ENCODE results near the gene RMC1. TPM values are rescaled to one million over a fixed set of nuclear protein-coding genes. Genes with fewer than 3 reads are reported as not detected.

Gene RMC1
- total RNA-seq, 4 donors from 2014 or later: 19.7 to 30.6 (median 23.8) TPM

DNA sequence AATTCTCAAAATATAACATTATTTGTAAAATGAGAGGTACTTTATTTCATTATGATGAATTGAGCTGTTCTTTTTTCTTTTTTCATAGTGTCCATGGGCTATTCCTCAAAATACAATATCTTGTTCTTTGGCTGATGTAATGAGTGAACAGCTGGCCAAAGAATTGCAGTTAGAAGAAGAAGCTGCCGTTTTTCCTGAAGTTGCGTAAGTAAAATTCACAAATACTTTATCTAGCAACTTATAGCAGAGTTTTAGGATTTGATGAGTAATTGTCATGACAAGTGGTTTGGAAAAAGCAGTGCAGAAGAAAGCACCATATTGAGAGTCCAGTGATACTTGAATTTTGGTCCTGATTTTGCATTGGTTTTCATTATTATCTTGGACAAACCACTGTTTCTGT lies 40.4 kb upstream of the RMC1 start:
- TF ChIP-seq, protein P1, sequence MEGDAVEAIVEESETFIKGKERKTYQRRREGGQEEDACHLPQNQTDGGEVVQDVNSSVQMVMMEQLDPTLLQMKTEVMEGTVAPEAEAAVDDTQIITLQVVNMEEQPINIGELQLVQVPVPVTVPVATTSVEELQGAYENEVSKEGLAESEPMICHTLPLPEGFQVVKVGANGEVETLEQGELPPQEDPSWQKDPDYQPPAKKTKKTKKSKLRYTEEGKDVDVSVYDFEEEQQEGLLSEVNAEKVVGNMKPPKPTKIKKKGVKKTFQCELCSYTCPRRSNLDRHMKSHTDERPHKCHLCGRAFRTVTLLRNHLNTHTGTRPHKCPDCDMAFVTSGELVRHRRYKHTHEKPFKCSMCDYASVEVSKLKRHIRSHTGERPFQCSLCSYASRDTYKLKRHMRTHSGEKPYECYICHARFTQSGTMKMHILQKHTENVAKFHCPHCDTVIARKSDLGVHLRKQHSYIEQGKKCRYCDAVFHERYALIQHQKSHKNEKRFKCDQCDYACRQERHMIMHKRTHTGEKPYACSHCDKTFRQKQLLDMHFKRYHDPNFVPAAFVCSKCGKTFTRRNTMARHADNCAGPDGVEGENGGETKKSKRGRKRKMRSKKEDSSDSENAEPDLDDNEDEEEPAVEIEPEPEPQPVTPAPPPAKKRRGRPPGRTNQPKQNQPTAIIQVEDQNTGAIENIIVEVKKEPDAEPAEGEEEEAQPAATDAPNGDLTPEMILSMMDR (IDR thresholded peaks at IDR 0.05): no peak
- ATAC-seq (ENCODE audit: low FRiP score): no peak
- no peak for DNase-seq (ENCODE audit: low spot score)

DNA sequence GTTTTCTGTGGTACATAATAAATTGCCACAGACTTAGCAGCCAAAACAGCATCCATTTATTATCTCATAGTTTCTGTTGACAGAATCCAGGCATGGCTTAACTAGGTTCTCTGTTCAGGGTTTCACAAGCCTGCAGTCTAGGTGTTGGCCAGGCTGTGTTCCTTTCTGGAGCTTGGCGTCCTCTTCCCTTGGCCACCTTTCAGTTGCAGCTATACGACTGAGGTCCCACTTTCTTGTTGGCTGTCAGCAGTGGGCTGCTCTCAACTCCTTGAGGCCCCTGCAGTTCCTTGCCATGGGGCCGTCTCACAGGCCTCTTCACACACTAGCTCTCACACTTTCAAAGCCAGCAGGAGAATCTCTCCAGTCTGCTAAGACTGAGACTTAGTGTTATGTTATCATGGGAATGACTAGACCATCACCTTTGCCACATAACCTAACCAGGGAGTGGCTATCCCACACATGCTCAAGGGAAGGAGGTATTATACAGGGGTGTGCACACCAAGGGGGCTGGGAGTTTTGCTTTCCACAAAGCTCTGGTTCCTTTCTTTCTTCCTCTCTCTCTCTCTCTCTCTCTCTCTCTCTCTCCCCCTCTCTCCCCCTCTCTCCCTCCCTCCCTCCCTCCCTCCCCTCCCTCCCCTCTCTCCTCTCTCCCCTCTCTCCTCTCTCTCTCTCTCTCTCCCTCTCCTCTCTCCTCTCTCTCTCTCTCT lies 34.4 kb upstream of the RMC1 start:
- TF ChIP-seq, protein P1 (IDR thresholded peaks at IDR 0.05): no peak
- no peak for DNase-seq (ENCODE audit: low spot score)
- peak; percentile 59 for ATAC-seq (ENCODE audit: low FRiP score)

DNA sequence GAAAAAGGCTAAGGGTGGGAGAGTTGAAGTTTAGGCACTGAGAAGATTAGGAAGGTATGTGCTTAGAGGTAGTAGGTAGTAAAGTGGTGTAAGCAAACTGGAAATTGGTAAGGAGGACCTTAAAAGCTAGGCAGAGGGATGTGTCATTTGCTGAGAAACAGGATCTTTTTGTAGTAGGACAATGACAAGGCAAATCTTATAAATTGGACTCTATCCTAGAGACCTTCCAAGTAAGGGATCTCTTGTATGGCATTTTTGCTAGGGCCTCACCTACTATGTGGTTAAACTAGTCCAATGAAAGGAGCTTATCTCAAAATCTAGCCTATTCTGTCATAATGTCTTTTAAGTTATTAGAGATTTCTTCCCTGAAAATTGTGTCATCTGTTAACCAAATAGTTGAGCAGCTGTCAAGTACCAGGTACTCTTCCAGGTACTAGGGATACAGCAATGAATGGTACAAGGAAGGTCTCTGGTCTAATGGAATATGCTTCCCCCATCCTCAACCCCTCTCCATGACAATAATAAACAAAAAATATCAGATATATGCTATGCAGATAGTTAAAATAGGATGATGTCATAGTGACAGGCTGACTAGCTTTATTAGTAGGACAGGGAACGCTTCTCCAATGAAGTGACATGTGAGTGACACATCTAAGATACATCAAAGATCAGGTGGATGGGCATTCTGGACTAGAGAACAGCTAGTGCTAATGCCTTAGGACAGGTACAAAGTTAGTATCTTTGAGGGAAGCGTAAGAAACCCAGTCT lies 32.5 kb upstream of the RMC1 start:
- no peak for DNase-seq (ENCODE audit: low spot score)
- TF ChIP-seq, protein P1 (IDR thresholded peaks at IDR 0.05): no peak

DNA sequence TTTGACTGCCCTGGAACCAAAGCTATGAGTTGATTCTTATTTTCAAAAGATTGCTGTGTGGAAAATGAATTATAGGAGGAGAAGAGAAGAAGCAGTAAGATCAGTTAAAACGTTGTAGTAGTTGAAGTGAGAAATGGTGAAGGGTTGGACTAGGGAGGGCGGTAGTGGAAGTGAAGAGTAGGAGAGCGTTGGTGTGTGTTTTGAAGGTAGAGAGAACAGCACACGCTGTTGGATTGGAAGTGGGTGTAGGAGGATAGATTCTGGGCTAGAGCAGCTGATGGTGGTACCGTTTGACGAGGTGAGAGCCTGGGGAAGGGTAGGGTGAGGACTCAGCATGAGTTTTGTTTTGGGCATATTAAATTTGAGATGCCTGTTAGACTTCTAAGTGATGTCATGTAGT lies 31.8 kb upstream of the RMC1 start:
- DNase-seq (ENCODE audit: low spot score): no peak
- ATAC-seq (ENCODE audit: low FRiP score): no peak

More for the DNA sequence above, 32.5 kb upstream of the RMC1 start:
- ATAC-seq (ENCODE audit: low FRiP score): no peak

DNA sequence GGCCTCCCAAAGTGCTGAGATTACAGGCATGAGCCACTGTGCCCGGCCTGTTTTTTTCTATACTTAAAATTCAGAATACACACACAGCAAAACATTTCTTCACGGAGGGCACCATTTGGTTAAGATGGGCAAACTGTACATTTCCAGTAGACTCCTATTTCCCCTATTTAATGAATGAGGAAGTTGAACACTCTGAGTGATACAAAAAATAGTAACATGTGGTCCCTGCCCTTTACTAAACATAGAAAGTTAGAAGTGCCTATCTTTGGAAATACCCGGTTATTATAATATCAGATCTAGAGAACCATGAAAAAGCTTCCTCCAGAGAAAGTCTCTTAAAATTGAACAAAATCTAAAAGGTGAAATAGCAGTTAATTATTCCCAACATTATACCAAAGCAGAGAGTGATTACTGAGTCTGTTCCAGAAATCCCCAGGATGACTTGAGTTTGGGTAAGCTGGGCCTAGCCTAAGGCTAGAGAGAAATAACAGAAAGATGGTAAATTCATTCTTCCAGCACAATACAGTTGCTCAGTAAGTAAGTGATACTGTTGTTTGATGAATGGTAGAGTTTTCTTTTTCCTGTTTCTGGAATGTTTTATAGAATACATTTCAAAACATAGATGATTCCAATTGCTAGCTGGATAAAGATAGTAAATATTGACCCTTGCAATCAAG lies 23.3 kb upstream of the RMC1 start:
- DNase-seq (ENCODE audit: low spot score) (no peak), ATAC-seq (ENCODE audit: low FRiP score) (no peak)
- TF ChIP-seq, protein P1 (IDR thresholded peaks at IDR 0.05): no peak

More for the DNA sequence above, 31.8 kb upstream of the RMC1 start:
- TF ChIP-seq, protein P1 (IDR thresholded peaks at IDR 0.05): no peak

DNA sequence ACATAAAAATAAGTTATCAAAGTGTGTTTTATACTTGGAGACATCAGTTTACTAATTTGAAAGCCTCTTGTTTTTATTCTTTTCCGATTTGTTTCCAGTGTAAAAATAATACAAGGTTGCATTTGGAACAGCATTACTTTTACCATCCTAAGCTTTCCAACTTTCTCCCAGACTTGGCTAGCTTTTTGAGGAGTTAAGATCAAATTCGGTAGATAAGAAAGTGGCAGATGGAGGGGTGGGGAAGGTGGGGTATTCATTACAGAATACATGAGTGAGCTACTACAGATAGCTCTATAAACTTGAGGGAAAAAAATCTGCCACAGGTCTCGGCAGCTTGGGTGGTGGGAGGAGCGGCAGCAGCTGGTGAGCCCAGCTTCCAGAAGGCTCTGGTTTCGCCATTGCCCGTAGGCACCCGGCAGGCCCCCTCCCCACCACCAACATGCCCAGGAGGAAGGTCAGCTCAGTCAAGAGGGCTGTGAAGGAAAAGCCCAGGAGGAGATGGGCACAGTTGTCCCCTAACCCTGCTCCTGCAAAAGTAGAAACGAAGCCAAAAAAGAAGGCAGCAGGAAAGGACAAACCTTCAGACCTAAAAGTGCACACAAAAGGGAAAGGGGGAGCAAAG lies 18.6 kb upstream of the RMC1 start:
- ATAC-seq (ENCODE audit: low FRiP score) (no peak), DNase-seq (ENCODE audit: low spot score) (no peak)
- TF ChIP-seq, protein P1 (IDR thresholded peaks at IDR 0.05): no peak
